Peyer's patch (tissue), 4 donors: ENCODE results near the gene ERICH6. TPM values are rescaled to one million over a fixed set of nuclear protein-coding genes. Genes with fewer than 3 reads are reported as not detected.

Experiments used
- DNase-seq, 3 donors: peaks; one replicate each; pipeline ENCODE4 v3.0.0-alpha.2; 2017 to 2019
- H3K27ac ChIP-seq, 4 donors: fragments of 200-600 bp; sonication (generic); one replicate each; pipeline ENCODE4 v1.5.1; 2016 to 2019
- H3K27me3 ChIP-seq, 2 donors: fragments of 200-600 bp; sonication (generic); one replicate each; pipeline ENCODE4 v1.5.1; 2019
- H3K36me3 ChIP-seq, 3 donors: fragments of 200-600 bp; sonication (generic); one replicate each; pipeline ENCODE4 v1.5.1; 2016 to 2019
- H3K4me1 ChIP-seq, 4 donors: fragments of 200-600 bp; sonication (generic); one replicate each; pipeline ENCODE4 v1.5.1; 2016 to 2019
- H3K4me3 ChIP-seq, 4 donors: fragments of 200-600 bp; sonication (generic); 1 replicate in 3 of 4; 2 replicates in 1 of 4; pipeline ENCODE4 v1.5.1; 2016 to 2019; ENCODE audit warnings: mild to moderate bottlenecking in 1 of 4
- H3K9me3 ChIP-seq, 4 donors: fragments of 200-600 bp; sonication (generic); one replicate each; pipeline ENCODE4 v1.5.1; 2016 to 2019; ENCODE audit warnings: mild to moderate bottlenecking in 1 of 4
- CTCF ChIP-seq, 6 experiments: fragments of 450-650 bp in 4 of 6; fragments of 200-600 bp in 2 of 6; sonication (generic) in 1 of 6; IDR thresholded peaks; one replicate each; pipeline ENCODE4 v1.5.1; 2017 to 2019; ENCODE audit warnings: antibody characterized with exemption in 6 of 6, mild to moderate bottlenecking in 3 of 6, moderate library complexity in 1 of 6
- POLR2A ChIP-seq, 2 donors: fragments of 450-650 bp; IDR thresholded peaks; one replicate each; pipeline ENCODE4 v1.5.1; 2017; ENCODE audit warnings: antibody characterized with exemption in 2 of 2, mild to moderate bottlenecking in 2 of 2, moderate library complexity in 2 of 2
- total RNA-seq, 4 donors: library from RNA; depleted of rRNA; stranded (reverse); fragments of >200 nt; gene quantifications; one replicate each; pipeline ENCODE4 v1.1.0, GENCODE V29; 2016

Gene ERICH6
- total RNA-seq, 4 donors from 2014 or later = not detected

- H3K4me1 ChIP-seq = peaks cover 0 to 5% (median 0%) of the 10 kb centered on the region in 4 donors
- no peak overlapping the region for H3K27ac ChIP-seq
- TF ChIP-seq POLR2A (IDR thresholded peaks at IDR 0.05) = no peak
- peak in 3 of 6 experiments; percentile 7 to 22 (median 18) for TF ChIP-seq CTCF (IDR thresholded peaks at IDR 0.05)
- no peak overlapping the region for H3K4me3 ChIP-seq
- no peaks in the 10 kb centered on the region for H3K36me3 ChIP-seq
- H3K9me3 ChIP-seq = no peaks in the 10 kb centered on the region
- DNase-seq = peak in 2 of 3 donors; percentile 66 to 71
- no peaks in the 10 kb centered on the region for H3K27me3 ChIP-seq
Measured at GRCh38 chr3:150725548-150725947, 21.8 kb upstream of the ERICH6 start.

DNA sequence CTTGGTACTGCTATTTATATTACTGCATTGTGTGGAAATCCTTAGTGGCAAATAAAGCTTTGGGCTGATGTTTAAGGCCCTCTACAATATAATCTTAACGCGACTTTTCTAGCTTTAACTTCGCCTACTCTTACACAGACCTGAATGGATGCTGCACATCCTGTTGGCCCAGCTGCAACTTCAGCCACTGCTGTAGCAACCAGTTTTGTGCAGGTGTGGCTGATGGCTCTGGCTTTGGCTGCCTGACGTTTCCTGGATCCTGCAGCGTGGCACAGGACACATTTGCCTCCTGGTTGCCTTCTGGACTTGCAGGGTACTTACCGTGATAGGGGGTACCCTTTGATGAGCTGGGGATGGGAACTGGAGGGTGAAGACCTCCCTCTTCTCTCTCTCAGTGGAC is 20.2 kb upstream of the ERICH6 start:
- peaks cover 0 to 5% (median 0%) of the 10 kb centered on the region in 4 donors for H3K4me1 ChIP-seq
- H3K36me3 ChIP-seq = no peaks in the 10 kb centered on the region
- DNase-seq = no peak
- TF ChIP-seq CTCF (IDR thresholded peaks at IDR 0.05) = no peak
- TF ChIP-seq POLR2A (IDR thresholded peaks at IDR 0.05) = no peak
- H3K27ac ChIP-seq = no peak overlapping the region
- no peak overlapping the region for H3K4me3 ChIP-seq
- H3K27me3 ChIP-seq = no peaks in the 10 kb centered on the region
- no peaks in the 10 kb centered on the region for H3K9me3 ChIP-seq

DNA sequence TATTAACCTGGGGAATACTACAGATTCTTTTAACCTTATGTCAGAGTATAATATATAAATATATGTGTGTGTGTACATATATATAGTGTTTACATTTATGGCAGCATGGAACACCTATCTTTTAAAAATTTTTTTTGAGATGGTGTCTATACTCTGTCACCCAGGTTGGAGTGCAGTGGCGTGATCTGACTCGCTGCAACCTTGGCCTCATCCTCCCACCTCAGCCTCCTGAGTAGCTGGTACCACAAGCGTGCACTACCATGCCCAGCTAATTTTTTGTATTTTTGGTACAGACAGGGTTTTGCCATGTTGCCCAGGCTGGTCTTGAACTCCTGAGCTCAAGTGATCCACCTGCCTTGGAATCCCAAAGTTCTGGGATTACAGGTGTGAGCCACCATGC is 18.5 kb upstream of the ERICH6 start:
- no peak for DNase-seq
- Histone ChIP-seq H3K4me3 (no peak overlapping the region), H3K4me1 (peaks cover 0 to 5% (median 0%) of the 10 kb centered on the region in 4 donors), H3K9me3 (no peaks in the 10 kb centered on the region), H3K36me3 (no peaks in the 10 kb centered on the region), H3K27ac (no peak overlapping the region), H3K27me3 (no peaks in the 10 kb centered on the region)
- no peak for TF ChIP-seq CTCF (IDR thresholded peaks at IDR 0.05)
- no peak for TF ChIP-seq POLR2A (IDR thresholded peaks at IDR 0.05)

GRCh38 chr3:150721285-150722130 is 17.8 kb upstream of the ERICH6 start:
- Histone ChIP-seq H3K27me3 (no peaks in the 10 kb centered on the region), H3K27ac (no peak overlapping the region), H3K4me1 (peaks cover 0 to 5% (median 0%) of the 10 kb centered on the region in 4 donors), H3K4me3 (no peak overlapping the region), H3K9me3 (no peaks in the 10 kb centered on the region), H3K36me3 (no peaks in the 10 kb centered on the region)
- TF ChIP-seq POLR2A (IDR thresholded peaks at IDR 0.05) (no peak), CTCF (IDR thresholded peaks at IDR 0.05) (peak; percentile 59 to 96 (median 90))
- no peak for DNase-seq

- Histone ChIP-seq H3K4me3 (no peak overlapping the region), H3K9me3 (no peaks in the 10 kb centered on the region), H3K27me3 (no peaks in the 10 kb centered on the region), H3K36me3 (no peaks in the 10 kb centered on the region), H3K27ac (no peak overlapping the region), H3K4me1 (peaks cover 0 to 5% (median 0%) of the 10 kb centered on the region in 4 donors)
- no peak for DNase-seq
- TF ChIP-seq POLR2A (IDR thresholded peaks at IDR 0.05) = no peak
- no peak for TF ChIP-seq CTCF (IDR thresholded peaks at IDR 0.05)
Measured at GRCh38 chr3:150720444-150720843, 16.7 kb upstream of the ERICH6 start.
